Mesothelial cell of epicardium (in vitro differentiated cells): Measurements from ENCODE around the gene ATP2A3. TPM values are rescaled to one million over a fixed set of nuclear protein-coding genes. Genes with fewer than 3 reads are reported as not detected.

Source experiments
- DNase-seq, 2 experiments: peaks; one replicate each; pipeline ENCODE4 v3.0.0; 2021; ENCODE audit warnings: low spot score in 2 of 2; ENCODE audit not compliant: unreplicated experiment in 2 of 2
- H3K27ac Mint-ChIP-seq: 2 replicates; pipeline ENCODE4 v1.8.0; 2021; ENCODE audit warnings: mixed read lengths
- H3K27me3 Mint-ChIP-seq: 2 replicates; pipeline ENCODE4 v1.8.0; 2021; ENCODE audit warnings: low read depth, mixed read lengths
- H3K36me3 Mint-ChIP-seq: 2 replicates; pipeline ENCODE4 v1.8.0; 2021; ENCODE audit warnings: mixed read lengths
- H3K4me1 Mint-ChIP-seq: 2 replicates; pipeline ENCODE4 v1.8.0; 2021; ENCODE audit warnings: mixed read lengths
- H3K4me3 Mint-ChIP-seq: 2 replicates; pipeline ENCODE4 v1.8.0; 2021; ENCODE audit warnings: mild to moderate bottlenecking, moderate library complexity, mixed read lengths
- H3K9me3 Mint-ChIP-seq: 2 replicates; pipeline ENCODE4 v1.8.0; 2021; ENCODE audit warnings: mixed read lengths
- total RNA-seq: library from RNA; stranded (reverse); gene quantifications from 3 replicates; pipeline ENCODE4 v1.2.1, GENCODE V29; 2021
- TF ChIP-seq, protein P1 (sequence below): fragments of 200-600 bp; sonication (generic); IDR thresholded peaks from one replicate; pipeline ENCODE4 v1.5.0; 2021; ENCODE audit warnings: antibody characterized with exemption; ENCODE audit not compliant: unreplicated experiment

ATP2A3 gene
- total RNA-seq, 1 donor from 2014 or later: 4.1 TPM

DNA sequence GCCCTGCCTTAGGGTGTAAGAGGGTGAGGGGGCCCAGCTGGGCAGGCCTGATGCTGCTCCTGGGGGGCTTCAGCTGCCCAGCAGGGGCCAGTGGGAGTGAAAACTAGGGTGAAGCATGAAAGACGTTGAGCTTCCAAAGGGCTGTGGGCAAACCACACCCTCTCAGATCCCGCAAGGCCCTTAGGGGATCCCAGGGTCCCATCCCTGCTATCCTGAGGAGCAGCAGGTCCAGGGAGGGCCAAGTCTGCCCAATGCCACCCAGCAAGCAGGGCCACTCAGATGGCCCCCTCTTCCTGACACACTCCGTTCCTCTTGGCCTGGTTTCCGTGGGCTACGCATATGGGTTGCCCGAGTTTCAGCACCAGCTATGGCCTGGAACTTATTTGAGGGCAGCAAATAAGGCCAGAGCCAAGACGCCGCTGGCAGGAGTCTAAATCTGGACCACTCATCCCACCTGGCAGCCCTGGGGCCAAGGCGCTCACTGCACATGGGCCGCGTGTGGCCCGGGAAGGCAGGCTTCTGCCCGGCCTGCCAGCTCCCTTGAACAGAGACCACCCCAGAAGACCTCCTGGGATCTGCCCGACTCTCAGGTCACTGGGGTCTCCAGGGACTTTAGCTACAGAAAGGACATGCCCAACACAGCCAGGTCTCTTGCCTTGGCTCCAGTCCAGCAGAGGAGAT is 4.2 kb downstream of the ATP2A3 start:
- TF ChIP-seq, protein P1, sequence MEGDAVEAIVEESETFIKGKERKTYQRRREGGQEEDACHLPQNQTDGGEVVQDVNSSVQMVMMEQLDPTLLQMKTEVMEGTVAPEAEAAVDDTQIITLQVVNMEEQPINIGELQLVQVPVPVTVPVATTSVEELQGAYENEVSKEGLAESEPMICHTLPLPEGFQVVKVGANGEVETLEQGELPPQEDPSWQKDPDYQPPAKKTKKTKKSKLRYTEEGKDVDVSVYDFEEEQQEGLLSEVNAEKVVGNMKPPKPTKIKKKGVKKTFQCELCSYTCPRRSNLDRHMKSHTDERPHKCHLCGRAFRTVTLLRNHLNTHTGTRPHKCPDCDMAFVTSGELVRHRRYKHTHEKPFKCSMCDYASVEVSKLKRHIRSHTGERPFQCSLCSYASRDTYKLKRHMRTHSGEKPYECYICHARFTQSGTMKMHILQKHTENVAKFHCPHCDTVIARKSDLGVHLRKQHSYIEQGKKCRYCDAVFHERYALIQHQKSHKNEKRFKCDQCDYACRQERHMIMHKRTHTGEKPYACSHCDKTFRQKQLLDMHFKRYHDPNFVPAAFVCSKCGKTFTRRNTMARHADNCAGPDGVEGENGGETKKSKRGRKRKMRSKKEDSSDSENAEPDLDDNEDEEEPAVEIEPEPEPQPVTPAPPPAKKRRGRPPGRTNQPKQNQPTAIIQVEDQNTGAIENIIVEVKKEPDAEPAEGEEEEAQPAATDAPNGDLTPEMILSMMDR: no peak
- DNase-seq: no peak
- Mint-ChIP-seq H3K27me3 (peaks cover 49% of the 10 kb centered on the region), H3K4me3 (no peak overlapping the region), H3K9me3 (no peaks in the 10 kb centered on the region), H3K36me3 (no peaks in the 10 kb centered on the region), H3K4me1 (peaks cover 10% of the 10 kb centered on the region), H3K27ac (no peak overlapping the region)

DNA sequence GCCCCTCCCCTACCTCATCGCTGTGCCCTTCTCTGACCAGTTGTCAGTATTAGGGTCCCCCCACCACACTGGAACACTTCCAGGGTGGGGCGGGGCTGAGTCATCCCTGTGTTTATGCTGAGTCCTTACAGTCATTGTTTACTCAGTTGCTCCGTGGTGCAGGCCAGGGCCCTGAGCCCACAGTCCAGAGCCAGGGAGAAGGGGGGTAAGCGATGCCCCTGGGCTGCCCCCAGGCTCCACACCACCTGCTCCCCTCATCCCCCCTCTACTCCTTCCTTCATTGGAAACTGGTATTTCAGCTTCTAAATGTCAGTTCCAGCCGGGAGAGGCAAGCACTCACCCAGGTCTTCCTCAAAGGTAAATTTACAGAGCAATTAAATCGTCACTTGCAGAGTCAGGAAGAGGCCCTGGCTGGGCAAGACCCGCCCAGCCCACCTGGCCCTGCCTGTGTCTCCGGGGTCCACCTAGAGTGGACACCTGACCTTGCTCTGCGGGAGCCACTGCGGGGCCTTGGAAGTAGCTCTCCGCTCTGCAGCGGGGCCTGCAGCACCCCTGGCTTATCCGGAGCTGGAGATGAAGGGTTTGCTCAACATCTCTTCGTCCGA is 4.8 kb downstream of the ATP2A3 start:
- no peaks in the 10 kb centered on the region for H3K9me3 Mint-ChIP-seq
- no peaks in the 10 kb centered on the region for H3K36me3 Mint-ChIP-seq
- no peak for DNase-seq
- peaks cover 7% of the 10 kb centered on the region for H3K4me1 Mint-ChIP-seq
- TF ChIP-seq, protein P1: no peak
- no peak overlapping the region for H3K4me3 Mint-ChIP-seq
- peaks cover 44% of the 10 kb centered on the region for H3K27me3 Mint-ChIP-seq
- no peak overlapping the region for H3K27ac Mint-ChIP-seq

DNA sequence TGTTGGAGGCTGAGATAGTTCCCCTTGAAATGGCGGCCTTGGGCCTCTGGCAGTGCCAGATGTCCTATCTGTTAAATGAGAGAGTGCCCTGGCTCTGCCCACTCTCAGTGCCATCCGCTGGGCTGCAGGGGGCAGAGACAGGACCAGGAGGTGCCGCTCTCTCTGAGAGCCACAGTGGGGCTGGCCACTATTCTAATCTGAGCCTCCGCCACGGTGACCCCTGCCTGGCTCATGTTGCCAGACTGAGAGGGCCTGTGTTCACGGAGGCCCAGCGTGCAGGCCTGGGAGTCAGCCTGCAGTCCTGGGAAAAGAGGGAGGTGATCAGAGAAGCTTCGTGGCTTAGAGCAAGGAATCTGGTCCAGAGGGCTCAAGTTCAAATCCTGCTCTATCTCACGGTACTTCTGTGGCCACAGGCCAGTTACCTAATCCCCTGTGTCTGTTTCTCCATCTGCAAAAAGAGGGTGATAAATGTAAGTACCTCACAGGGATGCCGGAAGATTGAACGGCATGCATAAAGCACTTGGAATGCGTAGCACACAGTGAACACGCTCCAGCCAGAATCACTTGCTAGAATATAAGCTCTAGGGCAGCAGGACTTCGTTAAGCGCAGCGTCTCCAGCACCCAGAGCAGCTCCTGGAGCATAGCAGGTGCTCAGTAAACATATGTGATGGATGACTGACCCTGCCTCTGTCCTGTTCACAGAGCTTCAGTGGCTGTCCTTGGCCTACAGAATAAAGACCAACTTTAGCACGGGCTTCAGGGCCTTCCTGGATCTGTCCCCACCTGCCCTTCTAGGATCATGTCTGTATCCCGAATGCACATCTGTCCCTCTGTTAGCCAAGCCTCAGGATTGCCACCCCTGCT is 6.3 kb downstream of the ATP2A3 start:
- Mint-ChIP-seq H3K4me3 (no peak overlapping the region), H3K4me1 (peaks cover 7% of the 10 kb centered on the region), H3K36me3 (no peaks in the 10 kb centered on the region), H3K27ac (no peak overlapping the region), H3K27me3 (peaks cover 37% of the 10 kb centered on the region), H3K9me3 (no peaks in the 10 kb centered on the region)
- TF ChIP-seq, protein P1: no peak
- no peak for DNase-seq

DNA sequence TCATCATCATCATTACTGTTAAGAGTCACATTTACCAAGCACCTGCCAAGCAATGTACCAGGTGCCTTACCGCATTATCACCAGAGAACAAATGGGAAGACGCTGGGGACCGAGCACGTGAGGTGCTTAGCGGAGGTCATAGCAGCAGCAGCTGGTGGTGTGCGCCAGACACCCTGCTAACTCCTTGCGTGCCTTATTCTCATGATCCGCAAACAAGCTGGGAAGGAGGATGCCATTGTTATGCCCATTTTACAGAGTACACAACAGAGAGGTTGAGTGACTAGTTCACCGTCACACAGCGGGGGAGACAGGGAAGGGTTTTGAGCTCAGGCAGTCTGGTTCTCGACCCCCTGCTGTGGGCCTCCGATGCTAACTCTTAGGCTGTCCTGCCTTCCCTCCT is 7.3 kb downstream of the ATP2A3 start:
- H3K36me3 Mint-ChIP-seq: no peaks in the 10 kb centered on the region
- H3K4me3 Mint-ChIP-seq: no peak overlapping the region
- no peaks in the 10 kb centered on the region for H3K9me3 Mint-ChIP-seq
- no peak for DNase-seq
- peaks cover 7% of the 10 kb centered on the region for H3K4me1 Mint-ChIP-seq
- no peak overlapping the region for H3K27ac Mint-ChIP-seq
- TF ChIP-seq, protein P1: no peak
- peaks cover 27% of the 10 kb centered on the region for H3K27me3 Mint-ChIP-seq

DNA sequence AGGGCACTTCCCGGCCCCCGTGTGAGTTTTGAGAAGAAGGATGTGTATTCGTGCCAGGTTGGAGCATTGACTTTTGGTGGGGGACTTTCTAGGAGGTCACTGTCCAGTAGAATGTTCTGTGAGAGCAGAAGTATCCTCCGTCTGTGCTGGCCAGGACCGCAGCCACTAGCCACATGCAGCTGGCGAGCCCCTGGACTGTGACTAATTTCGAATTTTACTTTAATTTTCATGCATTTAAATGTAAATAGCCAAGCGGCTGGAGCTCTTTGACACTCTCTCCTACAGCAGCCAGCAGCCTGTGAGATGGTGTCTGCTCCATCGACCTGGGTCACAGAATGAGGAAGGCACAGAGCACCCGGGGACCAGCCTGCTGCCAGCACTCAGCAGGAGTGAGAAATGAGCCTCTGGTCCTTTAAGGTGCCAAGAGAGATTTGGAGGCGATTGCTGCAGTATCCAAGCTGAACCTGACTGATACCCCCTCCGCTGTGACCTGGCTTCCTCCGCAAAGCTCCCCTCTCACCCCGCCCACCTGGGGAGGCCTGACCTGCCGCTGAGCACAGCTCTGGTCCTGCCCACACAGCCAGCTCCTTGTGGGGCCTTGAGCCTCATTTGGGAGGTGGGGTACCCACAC is 7.8 kb downstream of the ATP2A3 start:
- Mint-ChIP-seq H3K9me3 (no peaks in the 10 kb centered on the region), H3K4me1 (peaks cover 7% of the 10 kb centered on the region), H3K4me3 (no peak overlapping the region), H3K27ac (no peak overlapping the region), H3K36me3 (no peaks in the 10 kb centered on the region), H3K27me3 (peaks cover 22% of the 10 kb centered on the region)
- TF ChIP-seq, protein P1: no peak
- DNase-seq: no peak
